K562 (cell line): ENCODE measurements around the gene BCL2L15. TPM values are rescaled to one million over a fixed set of nuclear protein-coding genes. Genes with fewer than 3 reads are reported as not detected.

Experiments used
- ARID2 ChIP-seq: fragments of 450-650 bp; IDR thresholded peaks from 2 replicates; pipeline ENCODE4 v1.6.1; 2017; ENCODE audit warnings: antibody characterized with exemption, mild to moderate bottlenecking
- BRD4 ChIP-seq: fragments of 200-600 bp; sonication (generic); IDR thresholded peaks from 2 replicates; pipeline ENCODE4 v1.6.1; 2017; ENCODE audit warnings: inconsistent platforms
- EGR1 ChIP-seq: fragments of 450-650 bp; conservative IDR thresholded peaks from 2 replicates; pipeline ENCODE4 v1.6.1; 2017; ENCODE audit warnings: mild to moderate bottlenecking
- EP400 ChIP-seq: fragments of 450-650 bp; IDR thresholded peaks from 2 replicates; pipeline ENCODE4 v1.6.1; 2017; ENCODE audit warnings: antibody characterized with exemption, mild to moderate bottlenecking, moderate library complexity
- KLF13 ChIP-seq: fragments of 450-650 bp; IDR thresholded peaks from 2 replicates; pipeline ENCODE4 v1.6.1; 2016; ENCODE audit warnings: missing genetic modification characterization, low read depth, mild to moderate bottlenecking, missing compliant biosample characterization, moderate library complexity, borderline replicate concordance
- MED1 ChIP-seq: sonication (generic); formaldehyde crosslinking; IDR thresholded peaks from 2 replicates; pipeline ENCODE4 v1.8.1; 2023; ENCODE audit warnings: missing genetic modification reagents, borderline replicate concordance
- NFE2L1 ChIP-seq: fragments of 450-650 bp; IDR thresholded peaks from 2 replicates; pipeline ENCODE4 v1.6.1; 2016; ENCODE audit warnings: missing genetic modification characterization, low read depth, mild to moderate bottlenecking, missing compliant biosample characterization, moderate library complexity, borderline replicate concordance
- NONO ChIP-seq, 2 experiments: fragments of 200-400 bp in 1 of 2; fragments of 450-650 bp in 1 of 2; formaldehyde crosslinking in 1 of 2; IDR thresholded peaks; 2 replicates each; pipeline ENCODE4 v1.6.1; 2017; ENCODE audit warnings: low read depth in 2 of 2, mild to moderate bottlenecking in 2 of 2, moderate library complexity in 2 of 2, low read length in 1 of 2
- PBX2 ChIP-seq, 2 experiments: IDR thresholded peaks in 1 of 2; conservative IDR thresholded peaks in 1 of 2; 2 replicates each; pipeline ENCODE4 v1.6.1; 2016; ENCODE audit warnings: low read depth in 2 of 2, mild to moderate bottlenecking in 1 of 2, missing compliant biosample characterization in 1 of 2, missing genetic modification characterization in 1 of 2, moderate library complexity in 1 of 2
- PTRF ChIP-seq: fragments of 450-650 bp; IDR thresholded peaks from 2 replicates; pipeline ENCODE4 v1.6.1; 2016; ENCODE audit warnings: mild to moderate bottlenecking, missing genetic modification characterization, missing compliant biosample characterization
- SMARCE1 ChIP-seq: fragments of 450-650 bp; IDR thresholded peaks from 2 replicates; pipeline ENCODE4 v1.7.1; 2016; ENCODE audit warnings: mild to moderate bottlenecking
- STAT5A ChIP-seq: IDR thresholded peaks from 2 replicates; pipeline ENCODE4 v1.6.1; 2012; ENCODE audit warnings: low read length, inconsistent platforms, borderline replicate concordance
- TGIF2 ChIP-seq: sonication (generic); formaldehyde crosslinking; IDR thresholded peaks from 2 replicates; pipeline ENCODE4 v1.8.1; 2022; ENCODE audit warnings: mild to moderate bottlenecking, missing genetic modification reagents, moderate library complexity
- ZNF3 ChIP-seq: fragments of 250-450 bp; sonication (Bioruptor Pico); IDR thresholded peaks from 2 replicates; pipeline ENCODE4 v1.5.0; 2021; ENCODE audit warnings: mild to moderate bottlenecking, moderate library complexity
- ZNF431 ChIP-seq: sonication (generic); formaldehyde crosslinking; IDR thresholded peaks from 2 replicates; pipeline ENCODE4 v1.8.0; 2022; ENCODE audit warnings: mild to moderate bottlenecking, missing genetic modification reagents
- ZNF518B ChIP-seq: fragments of 250-450 bp; sonication (Bioruptor Pico); IDR thresholded peaks from 2 replicates; pipeline ENCODE4 v1.5.0; 2021; ENCODE audit warnings: mild to moderate bottlenecking, moderate library complexity
- polyA plus RNA-seq, 8 experiments: library from polyadenylated mRNA; depleted of rRNA in 4 of 8; stranded (reverse) in 5 of 8; unstranded in 3 of 8; fragments of >200 nt; fragmentation: Nextera tagmentation in 2 of 8; fragmentation: Illumina TruSeq in 1 of 8; extraction: Ambion mirVana in 2 of 8; extraction: Trizol in 1 of 8; gene quantifications; 2 replicates each; pipeline versions ENCODE4 v1.2.1 to v1.2.3, GENCODE V29; 2011 to 2014; ENCODE audit warnings: inconsistent platforms in 1 of 8, missing spikeins in 1 of 8
- total RNA-seq, 7 experiments: library from RNA; depleted of rRNA in 6 of 7; stranded (reverse); fragments of >200 nt in 6 of 7; fragmentation: Illumina TruSeq in 2 of 7; extraction: Trizol in 2 of 7; gene quantifications; 2 replicates each; pipeline versions ENCODE4 v1.2.1 to v1.2.3, GENCODE V29; 2011 to 2021; ENCODE audit warnings: low replicate concordance in 1 of 7
- TF ChIP-seq, protein P1 (sequence below): fragments of 250-450 bp; sonication (Bioruptor Pico); IDR thresholded peaks from 2 replicates; pipeline ENCODE4 v1.4.0; 2020; ENCODE audit warnings: mild to moderate bottlenecking, moderate library complexity

Gene BCL2L15
- total and polyA plus RNA-seq, 9 of the 15 experiments (the other 6 are each of a cell fraction or from before 2014, with no cell fraction given): 0.06 to 0.42 (median 0.28) TPM; not detected in 1

- TF ChIP-seq ZNF518B (CRISPR knock-in tag) (no peak), NONO (IDR thresholded peaks at IDR 0.05; ENCODE audit: low read depth in 2 of 2, low read length in 1 of 2) (0 out of 4 replicates have a peak, but pooled peaks of 1 of the 2 experiments have one; percentile 18), MED1 (no peak), ZNF431 (CRISPR knock-in tag) (peak; percentile 75), NFE2L1 (tag) (no peak), ARID2 (no peak), ZNF3 (CRISPR knock-in tag) (no peak), EP400 (peak; percentile 94), SMARCE1 (peak; percentile 62), BRD4 (0 out of 2 replicates have a peak, but pooled peaks have one; percentile 51), EGR1 (peak; percentile 1; the same call in 1 of the 2 replicates), PTRF (tag) (no peak), TGIF2 (CRISPR knock-in tag) (no peak), PBX2 (CRISPR knock-in tag; IDR thresholded peaks at IDR 0.05; ENCODE audit: low read depth) (no peak), PBX2 (tag; conservative IDR thresholded peaks at IDR 0.05; ENCODE audit: low read depth) (peak; percentile 11; the same call in 1 of the 2 replicates), KLF13 (tag) (peak; percentile 92), STAT5A (no peak)
- TF ChIP-seq, protein P1, sequence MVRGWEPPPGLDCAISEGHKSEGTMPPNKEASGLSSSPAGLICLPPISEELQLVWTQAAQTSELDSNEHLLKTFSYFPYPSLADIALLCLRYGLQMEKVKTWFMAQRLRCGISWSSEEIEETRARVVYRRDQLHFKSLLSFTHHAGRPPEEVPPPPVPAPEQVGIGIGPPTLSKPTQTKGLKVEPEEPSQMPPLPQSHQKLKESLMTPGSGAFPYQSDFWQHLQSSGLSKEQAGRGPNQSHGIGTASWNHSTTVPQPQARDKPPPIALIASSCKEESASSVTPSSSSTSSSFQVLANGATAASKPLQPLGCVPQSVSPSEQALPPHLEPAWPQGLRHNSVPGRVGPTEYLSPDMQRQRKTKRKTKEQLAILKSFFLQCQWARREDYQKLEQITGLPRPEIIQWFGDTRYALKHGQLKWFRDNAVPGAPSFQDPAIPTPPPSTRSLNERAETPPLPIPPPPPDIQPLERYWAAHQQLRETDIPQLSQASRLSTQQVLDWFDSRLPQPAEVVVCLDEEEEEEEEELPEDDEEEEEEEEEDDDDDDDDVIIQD (CRISPR knock-in tag): no peak
Measured at GRCh38 chr1:113928941-113929749, 41.8 kb upstream of the BCL2L15 start, which contains the start of gene HIPK1 (continued).
